Activated naive CD8-positive, alpha-beta T cell treated with anti-CD3 and anti-CD28 coated beads for 36 hours (primary cell): Measurements from ENCODE around the gene OR4K13. TPM values are rescaled to one million over a fixed set of nuclear protein-coding genes. Genes with fewer than 3 reads are reported as not detected.

Source experiments
- DNase-seq: peaks from one replicate; pipeline ENCODE4 v3.0.0; 2021
- H3K27ac Mint-ChIP-seq: one replicate; pipeline ENCODE4 v1.8.0; 2022; ENCODE audit warnings: mild to moderate bottlenecking, moderate library complexity, mixed read lengths
- H3K27me3 Mint-ChIP-seq: one replicate; pipeline ENCODE4 v1.8.0; 2022; ENCODE audit warnings: mild to moderate bottlenecking, mixed read lengths
- H3K36me3 Mint-ChIP-seq: one replicate; pipeline ENCODE4 v1.8.0; 2021; ENCODE audit warnings: mild to moderate bottlenecking, mixed read lengths
- H3K4me1 Mint-ChIP-seq: one replicate; pipeline ENCODE4 v1.8.0; 2021; ENCODE audit warnings: mixed read lengths
- H3K4me3 Mint-ChIP-seq: one replicate; pipeline ENCODE4 v1.8.0; 2022; ENCODE audit warnings: mild to moderate bottlenecking, moderate library complexity, mixed read lengths
- H3K9me3 Mint-ChIP-seq: one replicate; pipeline ENCODE4 v1.8.0; 2022; ENCODE audit warnings: mixed read lengths
- total RNA-seq, 2 experiments: library from RNA; stranded (reverse); gene quantifications; one replicate each; pipeline ENCODE4 v1.2.3, GENCODE V29; 2021

OR4K13 gene
- total RNA-seq: not detected

GRCh38 chr14:20035938-20036337 lies at the start of gene OR4K13:
TSS of gene OR4K13 (minus strand) at chr14:20036038. CDS start at chr14:20034758, 1,280 bp downstream.
- Mint-ChIP-seq H3K9me3 (peaks cover 3% of the 10 kb centered on the region), H3K36me3 (no peaks in the 10 kb centered on the region), H3K4me3 (no peak within 1 kb of the TSS), H3K4me1 (no peaks in the 10 kb centered on the region), H3K27me3 (no peaks in the 10 kb centered on the region), H3K27ac (no peak within 1 kb of the TSS)
- no peak for DNase-seq

- no peaks in the 10 kb centered on the region for H3K36me3 Mint-ChIP-seq
- no peak for DNase-seq
- H3K4me1 Mint-ChIP-seq: peaks cover 2% of the 10 kb centered on the region
- H3K9me3 Mint-ChIP-seq: no peaks in the 10 kb centered on the region
- H3K27ac Mint-ChIP-seq: no peak within 1 kb of the TSS
- no peaks in the 10 kb centered on the region for H3K27me3 Mint-ChIP-seq
- H3K4me3 Mint-ChIP-seq: no peak within 1 kb of the TSS
Measured at GRCh38 chr14:20059745-20060144, 23.9 kb upstream of the OR4K13 start, which contains the start of gene OR4L1. TSS of gene OR4L1 (plus strand) at chr14:20060045. CDS start at chr14:20060045, 0 bp downstream.

GRCh38 chr14:20048202-20048601 lies 12.4 kb upstream of the OR4K13 start:
- Mint-ChIP-seq H3K27ac (no peak overlapping the region), H3K36me3 (no peaks in the 10 kb centered on the region), H3K27me3 (peaks cover 7% of the 10 kb centered on the region), H3K4me1 (no peaks in the 10 kb centered on the region), H3K4me3 (no peak overlapping the region), H3K9me3 (no peaks in the 10 kb centered on the region)
- DNase-seq: no peak

- H3K36me3 Mint-ChIP-seq: no peaks in the 10 kb centered on the region
- H3K27ac Mint-ChIP-seq: no peak overlapping the region
- no peak overlapping the region for H3K4me3 Mint-ChIP-seq
- DNase-seq: no peak
- peaks cover 4% of the 10 kb centered on the region for H3K27me3 Mint-ChIP-seq
- H3K9me3 Mint-ChIP-seq: peaks cover 4% of the 10 kb centered on the region
- H3K4me1 Mint-ChIP-seq: no peaks in the 10 kb centered on the region
Measured at GRCh38 chr14:20044243-20044642, 8.4 kb upstream of the OR4K13 start.

- Mint-ChIP-seq H3K27me3 (no peaks in the 10 kb centered on the region), H3K27ac (no peak overlapping the region), H3K36me3 (no peaks in the 10 kb centered on the region), H3K4me1 (no peaks in the 10 kb centered on the region), H3K9me3 (peaks cover 2% of the 10 kb centered on the region), H3K4me3 (no peak overlapping the region)
- DNase-seq: no peak
Measured at GRCh38 chr14:20035449-20035848, 389 bp downstream of the OR4K13 start.

GRCh38 chr14:20031058-20031457 lies 4.8 kb downstream of the OR4K13 start:
- H3K9me3 Mint-ChIP-seq: no peaks in the 10 kb centered on the region
- DNase-seq: no peak
- no peak overlapping the region for H3K4me3 Mint-ChIP-seq
- H3K27me3 Mint-ChIP-seq: no peaks in the 10 kb centered on the region
- no peaks in the 10 kb centered on the region for H3K4me1 Mint-ChIP-seq
- no peaks in the 10 kb centered on the region for H3K36me3 Mint-ChIP-seq
- H3K27ac Mint-ChIP-seq: no peak overlapping the region

GRCh38 chr14:20019257-20019865 lies 16.5 kb downstream of the OR4K13 start, which contains the start of gene OR4K14:
TSS of gene OR4K14 (minus strand) at chr14:20019307. CDS start at chr14:20015193, 4,114 bp downstream.
- Mint-ChIP-seq H3K27me3 (no peaks in the 10 kb centered on the region), H3K27ac (no peak within 1 kb of the TSS), H3K4me3 (no peak within 1 kb of the TSS), H3K36me3 (no peaks in the 10 kb centered on the region), H3K4me1 (no peaks in the 10 kb centered on the region), H3K9me3 (no peaks in the 10 kb centered on the region)
- no peak for DNase-seq

GRCh38 chr14:20008156-20008555 lies 27.7 kb downstream of the OR4K13 start:
- no peaks in the 10 kb centered on the region for H3K4me1 Mint-ChIP-seq
- H3K27ac Mint-ChIP-seq: no peak overlapping the region
- H3K36me3 Mint-ChIP-seq: no peaks in the 10 kb centered on the region
- DNase-seq: no peak
- no peaks in the 10 kb centered on the region for H3K27me3 Mint-ChIP-seq
- H3K9me3 Mint-ChIP-seq: peaks cover 14% of the 10 kb centered on the region
- H3K4me3 Mint-ChIP-seq: no peak overlapping the region

GRCh38 chr14:20002319-20002718 lies 33.5 kb downstream of the OR4K13 start:
- peaks cover 6% of the 10 kb centered on the region for H3K9me3 Mint-ChIP-seq
- no peak for DNase-seq
- H3K27me3 Mint-ChIP-seq: no peaks in the 10 kb centered on the region
- H3K4me1 Mint-ChIP-seq: no peaks in the 10 kb centered on the region
- H3K4me3 Mint-ChIP-seq: no peak overlapping the region
- H3K36me3 Mint-ChIP-seq: no peaks in the 10 kb centered on the region
- H3K27ac Mint-ChIP-seq: no peak overlapping the region

- Mint-ChIP-seq H3K9me3 (peaks cover 6% of the 10 kb centered on the region), H3K27ac (no peak within 1 kb of the TSS), H3K4me1 (no peaks in the 10 kb centered on the region), H3K4me3 (no peak within 1 kb of the TSS), H3K36me3 (no peaks in the 10 kb centered on the region), H3K27me3 (no peaks in the 10 kb centered on the region)
- no peak for DNase-seq
Measured at GRCh38 chr14:20001863-20002262, 34.0 kb downstream of the OR4K13 start, which contains the start of gene OR4Q2. TSS of gene OR4Q2 (plus strand) at chr14:20002163.

- Mint-ChIP-seq H3K27ac (no peak overlapping the region), H3K36me3 (no peaks in the 10 kb centered on the region), H3K9me3 (peaks cover 7% of the 10 kb centered on the region), H3K4me1 (no peaks in the 10 kb centered on the region), H3K27me3 (no peaks in the 10 kb centered on the region), H3K4me3 (no peak overlapping the region)
- DNase-seq: no peak
Measured at GRCh38 chr14:19993438-19993837, 42.4 kb downstream of the OR4K13 start.

Other genes starting within 250 kb of the OR4K13 start
- not detected for gene OR4N2, start 232.3 kb downstream of the OR4K13 start, total RNA-seq
- not detected for gene OR4K2, start 160.9 kb downstream of the OR4K13 start, total RNA-seq
- not detected for gene OR4K5, start 115.4 kb downstream of the OR4K13 start, total RNA-seq
- gene OR4K1, start 105.1 kb downstream of the OR4K13 start, total RNA-seq: not detected
- not detected for gene OR4K15, start 60.4 kb downstream of the OR4K13 start, total RNA-seq
- gene OR4Q2, start 33.9 kb downstream of the OR4K13 start, total RNA-seq: not detected
- gene OR4K14, start 16.7 kb downstream of the OR4K13 start, total RNA-seq: not detected
- gene OR4L1, start 24.0 kb upstream of the OR4K13 start, total RNA-seq: not detected
- not detected for gene OR4K17, start 74.7 kb upstream of the OR4K13 start, total RNA-seq
- not detected for gene OR4N5, start 102.8 kb upstream of the OR4K13 start, total RNA-seq
- not detected for gene OR11G2, start 154.9 kb upstream of the OR4K13 start, total RNA-seq
- gene OR11H6, start 187.7 kb upstream of the OR4K13 start, total RNA-seq: not detected
- gene OR11H7, start 192.9 kb upstream of the OR4K13 start, total RNA-seq: not detected
- gene OR11H4, start 203.2 kb upstream of the OR4K13 start, total RNA-seq: not detected